NT2/D1 (cell line): Measurements from ENCODE around the gene LIMK1.

Source experiments
- SUZ12 ChIP-seq: IDR thresholded peaks from 2 replicates; pipeline ENCODE4 v1.6.1; 2011; ENCODE audit not compliant: insufficient read length, insufficient read depth; ENCODE audit errors: extremely low read depth
- ZNF274 ChIP-seq: IDR thresholded peaks from 2 replicates; pipeline ENCODE4 v1.6.1; 2011; ENCODE audit warnings: mild to moderate bottlenecking, low read depth, low read length

- TF ChIP-seq ZNF274 (no peak), SUZ12 (no peak)
Measured at GRCh38 chr7:74087791-74088453, 4.3 kb downstream of the LIMK1 start.
